H9 (cell line): Measurements from ENCODE around the gene RAB31. TPM values are rescaled to one million over a fixed set of nuclear protein-coding genes. Genes with fewer than 3 reads are reported as not detected.

Experiments
- DNase-seq: peaks from one replicate; pipeline ENCODE4 v3.0.0-alpha.2; 2017
- H2AFZ ChIP-seq: one replicate; pipeline ENCODE4 v1.6.1; 2013; ENCODE audit warnings: mild to moderate bottlenecking, low read length, control low read depth, moderate library complexity
- H2AK5ac ChIP-seq: 2 replicates; pipeline ENCODE4 v1.6.1; 2013; ENCODE audit warnings: low read length, control low read depth, mixed read lengths; ENCODE audit not compliant: insufficient read length
- H2BK120ac ChIP-seq: one replicate; pipeline ENCODE4 v1.6.1; 2013; ENCODE audit warnings: low read depth, mild to moderate bottlenecking, low read length, control low read depth, inconsistent platforms; ENCODE audit not compliant: poor library complexity, severe bottlenecking
- H2BK12ac ChIP-seq: 2 replicates; pipeline ENCODE4 v1.6.1; 2013; ENCODE audit warnings: low read length, control low read depth, mixed read lengths, low read depth; ENCODE audit not compliant: insufficient read length
- H2BK15ac ChIP-seq: 2 replicates; pipeline ENCODE4 v1.6.1; 2013; ENCODE audit warnings: low read depth, low read length, control low read depth
- H2BK20ac ChIP-seq: one replicate; pipeline ENCODE4 v1.6.1; 2013; ENCODE audit warnings: low read depth, mild to moderate bottlenecking, low read length, control low read depth, inconsistent platforms; ENCODE audit not compliant: poor library complexity, severe bottlenecking
- H2BK5ac ChIP-seq: 2 replicates; pipeline ENCODE4 v1.6.1; 2013; ENCODE audit warnings: low read length, control low read depth, mixed read lengths; ENCODE audit not compliant: insufficient read length
- H3K14ac ChIP-seq: 2 replicates; pipeline ENCODE4 v1.6.1; 2013; ENCODE audit warnings: low read length, control low read depth; ENCODE audit not compliant: insufficient read depth
- H3K18ac ChIP-seq: 2 replicates; pipeline ENCODE4 v1.6.1; 2013; ENCODE audit warnings: low read depth, mild to moderate bottlenecking, mixed read lengths, low read length, control low read depth; ENCODE audit not compliant: insufficient read length
- H3K23ac ChIP-seq: 2 replicates; pipeline ENCODE4 v1.6.1; 2013; ENCODE audit warnings: low read length, control low read depth, mixed read lengths, low read depth; ENCODE audit not compliant: insufficient read length
- H3K23me2 ChIP-seq: 2 replicates; pipeline ENCODE4 v1.6.1; 2013; ENCODE audit warnings: low read depth, mild to moderate bottlenecking, mixed read lengths, low read length, control low read depth; ENCODE audit not compliant: insufficient read length, poor library complexity, severe bottlenecking
- H3K27ac ChIP-seq: 2 replicates; pipeline ENCODE4 v1.5.1; 2013; ENCODE audit warnings: low read length, control low read depth, mixed read lengths, low read depth; ENCODE audit not compliant: insufficient read length
- H3K27me3 ChIP-seq: 2 replicates; pipeline ENCODE4 v1.6.1; 2013; ENCODE audit warnings: low read length, control low read depth, inconsistent platforms; ENCODE audit not compliant: insufficient read depth
- H3K4ac ChIP-seq: 2 replicates; pipeline ENCODE4 v1.6.1; 2013; ENCODE audit warnings: low read depth, mild to moderate bottlenecking, control low read depth, inconsistent platforms, low read length, moderate library complexity
- H3K4me1 ChIP-seq: 2 replicates; pipeline ENCODE4 v1.6.1; 2013; ENCODE audit warnings: low read length, control low read depth, inconsistent platforms; ENCODE audit not compliant: insufficient read depth
- H3K4me2 ChIP-seq: 2 replicates; pipeline ENCODE4 v1.6.1; 2013; ENCODE audit warnings: low read length, control low read depth, mixed read lengths; ENCODE audit not compliant: insufficient read length, insufficient read depth
- H3K56ac ChIP-seq: 2 replicates; pipeline ENCODE4 v1.6.1; 2013; ENCODE audit warnings: low read depth, mild to moderate bottlenecking, mixed read lengths, low read length, control low read depth; ENCODE audit not compliant: insufficient read length
- H3K79me1 ChIP-seq: 2 replicates; pipeline ENCODE4 v1.6.1; 2013; ENCODE audit warnings: low read depth, mild to moderate bottlenecking, moderate library complexity, low read length, control low read depth, inconsistent platforms; ENCODE audit not compliant: insufficient read depth, poor library complexity, severe bottlenecking
- H3K79me2 ChIP-seq: 2 replicates; pipeline ENCODE4 v1.6.1; 2013; ENCODE audit warnings: low read length, control low read depth, inconsistent platforms; ENCODE audit not compliant: insufficient read depth
- H3K9ac ChIP-seq: 2 replicates; pipeline ENCODE4 v1.6.1; 2013; ENCODE audit warnings: low read length, control low read depth, mixed read lengths; ENCODE audit not compliant: insufficient read length; ENCODE audit errors: extremely low read depth
- H3K9me3 ChIP-seq: one replicate; pipeline ENCODE4 v1.6.1; 2013; ENCODE audit warnings: low read depth, low read length, inconsistent platforms; ENCODE audit not compliant: control insufficient read depth
- H3T11ph ChIP-seq: one replicate; pipeline ENCODE4 v1.6.1; 2013; ENCODE audit warnings: mild to moderate bottlenecking, low read length, control low read depth, inconsistent platforms
- H4K20me1 ChIP-seq: one replicate; pipeline ENCODE4 v1.6.1; 2013; ENCODE audit not compliant: control insufficient read depth, insufficient read length, insufficient read depth
- H4K5ac ChIP-seq: 2 replicates; pipeline ENCODE4 v1.6.1; 2013; ENCODE audit warnings: low read depth, mild to moderate bottlenecking, mixed read lengths, low read length, control low read depth; ENCODE audit not compliant: insufficient read length
- H4K8ac ChIP-seq: replicated peaks from 2 replicates; pipeline ENCODE4 v1.6.1; 2013; ENCODE audit warnings: low read length, control low read depth, mixed read lengths, low read depth; ENCODE audit not compliant: insufficient read length
- H4K91ac ChIP-seq: 2 replicates; pipeline ENCODE4 v1.6.1; 2013; ENCODE audit warnings: low read depth, mild to moderate bottlenecking, moderate library complexity, mixed read lengths, low read length, control low read depth; ENCODE audit not compliant: insufficient read length
- H3K27ac Mint-ChIP-seq, 3 experiments: 2 replicates in 2 of 3; 3 replicates in 1 of 3; pipeline ENCODE4 v1.8.0; 2020 to 2021; ENCODE audit warnings: mixed read lengths in 3 of 3, mild to moderate bottlenecking in 1 of 3, moderate library complexity in 1 of 3
- H3K27me3 Mint-ChIP-seq: 2 replicates; pipeline ENCODE4 v1.8.0; 2021; ENCODE audit warnings: low read depth, mild to moderate bottlenecking, moderate library complexity, mixed read lengths
- H3K36me3 Mint-ChIP-seq, 3 experiments: 2 replicates in 2 of 3; 3 replicates in 1 of 3; pipeline ENCODE4 v1.8.0; 2020 to 2021; ENCODE audit warnings: low read depth in 3 of 3, mixed read lengths in 3 of 3; ENCODE audit not compliant: insufficient read depth in 1 of 3
- H3K4me1 Mint-ChIP-seq, 2 experiments: 2 replicates each; pipeline ENCODE4 v1.8.0; 2020; ENCODE audit warnings: mixed read lengths in 2 of 2
- H3K4me3 Mint-ChIP-seq, 2 experiments: 2 replicates in 1 of 2; 3 replicates in 1 of 2; pipeline ENCODE4 v1.8.0; 2020 to 2021; ENCODE audit warnings: mild to moderate bottlenecking in 2 of 2, mixed read lengths in 2 of 2, moderate library complexity in 1 of 2
- H3K9me3 Mint-ChIP-seq, 2 experiments: 2 replicates in 1 of 2; 3 replicates in 1 of 2; pipeline ENCODE4 v1.8.0; 2020; ENCODE audit warnings: mild to moderate bottlenecking in 2 of 2, mixed read lengths in 2 of 2, moderate library complexity in 1 of 2
- CTCF ChIP-seq: fragments of 200-600 bp; sonication (generic); conservative IDR thresholded peaks from 3 replicates; pipeline ENCODE4 v1.8.0; 2021; ENCODE audit warnings: antibody characterized with exemption, mild to moderate bottlenecking
- WGBS: extraction: QIAGEN DNeasy Blood & Tissue Kit; methylation state at CpG from one replicate; pipeline ENCODE4 v1.1.7; 2013; ENCODE audit warnings: missing lambda C conversion rate, low lambda C conversion rate, mixed read lengths; ENCODE audit not compliant: insufficient read length; ENCODE audit errors: extremely low coverage; 5-methylcytosine and 5-hydroxymethylcytosine counted together
- total RNA-seq: library from RNA; stranded (reverse); gene quantifications from 2 replicates; pipeline ENCODE4 v1.2.1, GENCODE V29; 2021

RAB31 gene
- total RNA-seq, 1 experiment from 2014 or later, result 22.4 TPM

DNA sequence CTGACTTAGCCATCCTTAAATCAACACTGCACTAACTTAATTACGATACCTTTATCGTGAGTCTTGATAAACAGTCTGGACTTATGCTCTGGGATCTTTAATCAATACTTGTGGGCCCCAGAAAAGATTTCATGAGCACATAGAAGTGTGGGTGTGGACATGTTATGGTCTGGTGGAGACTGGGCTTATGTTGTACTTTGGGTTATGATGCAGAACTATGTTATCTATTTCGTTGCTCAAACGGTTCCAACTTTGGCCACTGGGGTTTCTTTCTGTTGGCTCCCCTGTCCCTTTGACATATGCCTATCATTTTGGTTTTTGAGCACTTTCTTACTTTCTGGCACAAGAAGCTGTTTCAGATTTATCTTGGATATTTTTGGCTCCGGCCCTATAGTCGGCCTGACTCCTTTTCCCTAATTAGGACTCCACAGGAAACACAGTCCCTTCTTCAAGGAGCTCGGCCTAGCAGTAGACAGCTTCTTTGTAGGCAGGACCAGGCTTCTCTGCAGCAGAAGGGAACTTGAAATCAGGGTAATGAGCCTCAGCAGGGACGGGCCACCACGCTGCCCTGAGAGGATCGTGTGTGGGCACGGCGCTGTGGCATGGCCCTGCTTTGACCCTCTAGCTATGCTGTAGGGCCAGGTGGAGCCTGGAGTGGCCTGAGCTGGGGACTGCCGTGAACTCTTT, 123.1 kb downstream of the RAB31 start:
- H3K4me1 ChIP-seq, result peaks cover 6% of the 10 kb centered on the region; the same call in 1 of the 2 replicates

More for the DNA sequence above, 123.1 kb downstream of the RAB31 start:
- Histone ChIP-seq H3K79me1 (no peaks in the 10 kb centered on the region), H2AFZ (no peak overlapping the region), H4K91ac (no peak overlapping the region), H3K23me2 (no peaks in the 10 kb centered on the region), H4K8ac (no peak overlapping the region), H3K27ac (no peak overlapping the region), H4K5ac (no peak overlapping the region), H2BK12ac (no peak overlapping the region), H2AK5ac (no peak overlapping the region), H3K4me2 (no peak overlapping the region), H4K20me1 (no peaks in the 10 kb centered on the region), H3K9ac (no peak overlapping the region), H3K14ac (no peak overlapping the region), H2BK15ac (no peak overlapping the region), H3K27me3 (no peaks in the 10 kb centered on the region), H3K23ac (no peak overlapping the region), H3T11ph (no peak overlapping the region), H3K79me2 (no peaks in the 10 kb centered on the region), H3K4ac (no peak overlapping the region), H2BK20ac (no peak overlapping the region), H3K18ac (no peak overlapping the region), H3K56ac (no peak overlapping the region), H3K9me3 (no peaks in the 10 kb centered on the region), H2BK5ac (no peak overlapping the region), H2BK120ac (no peak overlapping the region)
- DNase-seq, result no peak
- Mint-ChIP-seq H3K27ac (no peak overlapping the region), H3K4me3 (no peak overlapping the region), H3K27me3 (no peaks in the 10 kb centered on the region), H3K36me3 (peaks cover 0 to 2% (median 0%) of the 10 kb centered on the region in 3 experiments; a peak in 2 of 7 replicates), H3K4me1 (peaks cover 20% of the 10 kb centered on the region in 2 experiments), H3K9me3 (no peaks in the 10 kb centered on the region)
- WGBS, result no CpG with 5 or more reads among the region's 13 CpGs
- peak; percentile 38 for TF ChIP-seq CTCF
